HG02798 (cell line): Measurements from ENCODE around the gene JAG2.

Source experiments
- ATAC-seq: cut with Tn5 transposase; IDR thresholded peaks from one replicate; pipeline ENCODE4 v1.9.1; 2021; ENCODE audit warnings: mild to moderate bottlenecking; ENCODE audit not compliant: unreplicated experiment, poor library complexity

The JAG2 gene

DNA sequence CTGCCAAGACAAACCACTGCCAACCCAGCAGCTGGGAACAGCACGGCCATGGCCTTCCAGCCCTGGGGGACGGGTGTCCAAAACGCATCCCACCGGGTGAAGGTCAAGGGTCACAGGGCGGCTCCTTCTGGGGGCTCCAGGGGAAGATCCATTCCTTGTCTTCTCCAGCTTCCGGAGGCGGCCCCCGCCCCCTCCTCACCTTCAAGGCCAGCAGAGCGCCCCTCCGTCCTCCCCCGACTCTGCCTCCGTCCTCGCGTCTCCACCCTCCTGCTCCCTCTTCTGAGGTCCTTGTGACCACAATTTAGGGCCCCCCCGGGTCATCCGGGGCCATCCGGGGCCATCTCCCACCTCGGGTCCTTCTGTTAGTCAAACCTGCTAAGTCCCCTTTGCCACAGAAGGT is 16.4 kb upstream of the JAG2 start:
- no peak for ATAC-seq

DNA sequence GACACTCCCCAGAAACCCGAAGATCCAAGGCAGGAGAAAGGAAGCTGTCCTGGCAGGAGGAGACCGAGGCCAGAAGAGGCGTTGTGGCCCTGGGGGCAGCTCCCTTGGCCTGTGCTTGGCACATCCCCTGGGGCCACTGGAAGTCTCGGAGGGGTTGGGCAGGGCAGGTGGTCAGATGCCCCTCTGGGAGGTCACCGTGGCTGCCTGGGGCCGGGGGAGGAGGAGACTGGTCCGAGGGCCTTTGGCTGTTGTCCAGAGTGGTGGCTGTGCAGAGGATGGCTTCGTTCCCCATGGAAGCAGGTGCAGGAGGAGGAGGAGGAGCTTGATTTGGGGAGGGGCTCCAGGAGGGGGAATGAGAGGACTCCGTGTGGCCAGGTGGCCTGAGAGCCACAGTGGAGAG is 15.9 kb upstream of the JAG2 start:
- no peak for ATAC-seq

GRCh38 chr14:105182296-105183020 is 13.9 kb upstream of the JAG2 start:
- no peak for ATAC-seq

DNA sequence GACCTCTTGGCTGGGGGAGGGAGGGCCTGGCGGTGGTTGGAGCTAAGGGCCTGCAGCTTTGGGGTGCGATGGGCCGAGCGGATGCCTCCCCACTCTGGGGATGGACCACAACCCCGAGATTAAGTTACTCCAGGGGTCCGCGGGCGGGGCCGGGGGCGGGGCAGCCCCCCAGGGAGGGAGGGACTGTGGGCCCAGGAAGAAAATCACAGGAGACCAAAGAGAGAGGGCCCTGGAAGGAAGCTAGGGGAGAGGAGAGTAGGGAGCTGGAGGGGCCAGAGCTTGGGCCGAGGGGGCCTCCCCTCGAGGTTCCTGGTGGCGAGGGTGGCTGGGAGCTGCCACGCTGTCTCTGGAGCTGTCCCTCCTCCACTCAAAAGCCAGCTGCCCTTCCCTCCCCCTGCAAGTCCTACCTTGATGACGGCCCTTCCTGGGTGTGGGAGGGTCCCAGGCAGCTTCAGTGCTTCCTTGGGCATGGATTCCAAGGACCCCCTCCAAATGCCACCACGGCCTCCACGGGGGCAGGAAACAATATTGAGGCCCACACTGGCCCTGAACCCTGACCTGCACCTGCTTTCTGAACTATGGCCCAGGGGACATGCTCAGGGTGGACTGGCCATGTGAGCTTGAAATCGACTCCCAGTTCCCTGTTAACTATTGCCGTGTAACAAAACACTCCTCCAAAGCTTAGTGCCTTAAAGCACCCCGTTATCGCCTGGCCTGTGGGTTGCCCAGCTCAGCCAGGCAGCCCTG is 13.1 kb upstream of the JAG2 start:
- ATAC-seq: no peak

- peak; percentile 64 for ATAC-seq
Observed at GRCh38 chr14:105180592-105181548, 12.3 kb upstream of the JAG2 start, which contains the start of gene NUDT14. NUDT14 (minus strand) TSS chr14:105181312; CDS start chr14:105181209, 103 bp downstream.

DNA sequence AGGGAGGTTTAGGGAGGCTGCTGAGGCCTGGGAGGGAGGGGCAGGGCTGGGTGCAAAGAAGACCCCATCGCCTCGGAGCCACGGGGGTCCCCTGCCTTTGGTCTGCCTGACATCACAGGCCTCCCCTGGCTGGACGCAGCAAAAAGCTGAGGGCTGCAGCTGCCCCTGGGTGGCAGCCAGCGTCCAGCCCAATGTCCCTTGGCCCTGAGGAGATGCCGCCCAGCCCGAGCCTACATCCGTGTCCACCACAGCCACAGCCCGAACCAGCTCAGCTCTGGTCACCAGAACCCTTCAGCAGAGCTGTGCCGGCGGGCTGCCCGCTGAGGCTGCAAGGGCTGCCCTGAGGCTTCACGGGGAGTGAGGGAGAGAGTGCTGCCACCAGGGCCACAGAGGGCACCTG is 10.6 kb upstream of the JAG2 start:
- no peak for ATAC-seq

- ATAC-seq: no peak
Observed at GRCh38 chr14:105178868-105179140, 10.2 kb upstream of the JAG2 start.

DNA sequence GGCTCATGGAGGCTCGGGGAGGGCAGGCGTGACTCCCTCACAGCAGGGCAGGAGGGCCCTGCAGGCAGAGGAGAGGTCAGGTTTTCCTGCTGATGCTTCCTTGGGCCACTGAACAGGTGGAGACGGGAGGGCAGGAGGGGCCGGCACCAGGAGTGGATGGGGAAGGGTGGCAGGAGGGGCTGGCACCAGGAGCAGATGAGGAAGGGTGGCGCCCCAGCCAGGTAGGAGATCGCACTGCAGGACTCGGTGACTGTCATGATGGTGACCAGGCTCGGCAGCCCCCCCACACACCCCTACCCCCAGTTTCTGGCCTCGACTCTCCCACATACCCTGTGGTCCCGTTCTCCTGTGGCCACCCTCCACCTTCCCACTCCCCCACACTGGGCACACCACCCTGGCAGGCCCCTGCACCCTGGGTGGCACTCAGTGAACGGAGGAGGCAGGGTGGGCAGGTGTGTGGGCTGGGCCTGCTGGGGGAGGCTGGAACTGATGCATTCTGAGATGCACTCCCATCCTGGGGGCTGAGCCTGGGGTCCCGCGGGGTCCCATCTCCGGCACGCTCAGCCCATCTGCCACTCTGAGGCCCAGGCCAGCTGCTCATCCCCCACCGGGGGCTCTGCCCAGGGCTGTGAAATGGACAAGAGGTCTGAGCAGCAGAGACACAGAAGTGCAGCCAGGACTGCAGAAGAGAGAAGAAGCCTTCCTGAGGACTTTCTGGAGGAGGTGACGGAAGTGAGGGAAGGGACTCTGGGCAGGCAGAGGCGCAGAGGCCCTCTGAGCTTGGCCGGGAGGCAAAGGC is 9.7 kb upstream of the JAG2 start:
- ATAC-seq: no peak

GRCh38 chr14:105177082-105177481 is 8.5 kb upstream of the JAG2 start:
- ATAC-seq: no peak

DNA sequence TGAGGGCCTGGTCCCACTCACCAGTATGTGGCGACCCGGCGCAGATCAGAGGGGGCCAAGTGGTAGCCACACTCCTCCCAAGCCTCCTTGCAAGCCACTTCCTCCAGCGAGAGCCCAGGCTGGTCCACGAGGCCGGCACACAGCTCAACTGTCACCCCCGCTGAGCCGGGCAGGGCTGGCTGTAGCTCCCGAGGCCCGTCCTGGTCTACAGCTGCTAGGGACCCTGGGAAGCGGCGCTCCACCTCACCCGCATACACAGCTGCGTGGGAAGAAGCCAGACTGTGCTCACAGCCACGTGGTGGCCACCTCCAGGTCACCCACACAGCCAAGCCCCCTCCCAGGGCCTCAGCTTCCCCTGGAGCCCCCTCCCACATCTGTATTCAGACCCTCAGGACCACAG is 7.9 kb upstream of the JAG2 start:
- ATAC-seq: no peak

DNA sequence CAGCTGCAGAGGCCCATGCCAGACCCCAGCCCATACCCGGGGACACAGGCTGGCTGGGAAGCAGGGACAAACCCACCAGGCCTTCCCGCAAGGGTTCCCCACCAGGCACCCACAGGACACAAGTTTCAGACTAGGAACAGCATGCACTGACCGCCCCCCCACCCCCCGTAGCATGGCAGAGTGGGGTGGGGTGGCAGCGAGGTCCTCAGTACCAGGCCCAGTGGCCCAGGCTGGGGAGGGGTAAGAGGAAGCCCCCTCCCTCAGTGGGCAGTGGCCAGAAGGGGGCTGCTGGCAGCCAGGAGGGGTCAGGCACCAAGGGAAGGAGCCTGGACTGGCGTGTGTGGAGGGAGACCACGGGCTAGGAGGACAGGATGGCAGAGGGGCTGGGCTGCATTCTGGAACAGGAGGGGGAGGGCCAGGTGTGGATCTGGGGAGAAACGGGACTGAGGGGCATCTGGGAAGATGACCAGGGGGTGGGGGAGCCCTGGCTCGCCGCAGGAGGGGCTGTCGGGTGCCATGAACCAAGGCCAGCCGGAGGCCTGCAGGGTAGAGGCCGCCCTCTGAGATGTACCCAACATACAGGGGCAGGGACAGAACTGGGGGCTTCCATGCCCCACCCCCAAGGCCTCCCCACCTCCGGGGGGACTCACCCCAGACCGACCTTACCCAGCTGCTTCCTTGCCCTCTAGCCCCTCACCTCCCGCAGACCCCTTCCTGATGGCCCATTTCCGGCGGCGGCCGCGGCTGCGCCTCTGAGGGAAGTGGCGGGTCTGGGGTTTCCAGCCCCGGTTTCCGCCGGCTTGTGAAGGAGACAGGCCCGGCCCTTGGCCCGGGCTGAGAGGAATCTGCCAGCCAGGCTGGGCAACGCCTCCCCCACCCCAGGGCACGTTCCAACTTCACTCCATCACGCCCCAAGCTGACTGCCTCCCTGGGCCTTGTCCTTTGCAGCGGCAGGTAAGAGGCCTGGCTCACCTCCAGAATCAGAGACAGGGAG is 5.6 kb upstream of the JAG2 start:
- no peak for ATAC-seq

DNA sequence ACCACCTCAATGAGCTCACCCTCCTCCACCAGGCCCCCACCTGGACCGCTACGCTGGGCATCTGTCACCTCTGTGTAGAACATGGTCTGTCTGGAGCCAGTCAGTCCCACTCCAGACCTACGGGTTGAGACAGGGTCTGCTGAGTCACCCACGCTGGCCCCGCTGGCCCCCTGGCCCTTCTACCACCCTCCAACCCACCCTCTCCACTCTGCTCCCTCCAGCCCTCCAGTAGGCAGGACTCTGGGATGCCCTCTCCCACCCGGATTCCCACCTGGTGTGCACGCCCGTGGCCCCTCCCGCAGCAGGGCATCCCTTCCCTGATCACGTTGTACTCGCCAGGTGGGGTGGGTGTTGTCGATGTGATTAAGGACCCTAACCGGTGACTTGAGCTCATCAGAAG is 4.6 kb upstream of the JAG2 start:
- no peak for ATAC-seq

GRCh38 chr14:105172476-105172875 is 3.9 kb upstream of the JAG2 start:
- no peak for ATAC-seq

DNA sequence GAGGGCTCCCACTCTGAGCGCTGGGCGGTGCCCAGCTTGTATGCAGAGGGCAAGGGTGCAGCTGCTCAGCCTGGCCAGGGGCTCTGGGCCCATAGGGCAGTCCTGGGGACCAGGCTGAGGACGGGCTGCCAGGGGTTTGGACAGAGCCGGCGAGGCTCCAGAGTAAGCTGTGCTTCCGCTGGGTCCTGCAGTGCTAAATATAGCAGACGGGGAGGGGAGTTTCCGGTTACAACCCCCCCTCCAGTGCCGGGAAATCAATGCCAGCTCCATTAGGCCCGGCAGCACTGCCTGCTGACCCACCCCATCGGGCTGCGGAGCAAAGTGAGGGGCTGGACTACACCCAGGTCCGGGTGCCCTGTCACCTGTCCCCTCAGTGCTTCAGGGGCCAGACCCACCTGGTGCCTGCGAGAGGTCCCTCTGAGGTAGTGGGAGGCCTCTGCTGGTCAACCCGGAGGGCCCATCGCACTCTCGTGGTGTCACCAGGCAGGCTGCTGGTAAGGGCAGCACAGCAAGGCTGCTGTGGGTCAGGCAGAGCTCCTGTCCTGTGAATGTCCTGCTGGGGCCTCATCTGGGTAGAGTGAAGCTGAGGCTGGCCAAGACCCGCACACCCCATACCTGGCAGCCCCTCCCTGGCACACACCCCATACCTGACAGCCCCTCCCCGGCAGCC is 2.6 kb upstream of the JAG2 start:
- no peak for ATAC-seq

DNA sequence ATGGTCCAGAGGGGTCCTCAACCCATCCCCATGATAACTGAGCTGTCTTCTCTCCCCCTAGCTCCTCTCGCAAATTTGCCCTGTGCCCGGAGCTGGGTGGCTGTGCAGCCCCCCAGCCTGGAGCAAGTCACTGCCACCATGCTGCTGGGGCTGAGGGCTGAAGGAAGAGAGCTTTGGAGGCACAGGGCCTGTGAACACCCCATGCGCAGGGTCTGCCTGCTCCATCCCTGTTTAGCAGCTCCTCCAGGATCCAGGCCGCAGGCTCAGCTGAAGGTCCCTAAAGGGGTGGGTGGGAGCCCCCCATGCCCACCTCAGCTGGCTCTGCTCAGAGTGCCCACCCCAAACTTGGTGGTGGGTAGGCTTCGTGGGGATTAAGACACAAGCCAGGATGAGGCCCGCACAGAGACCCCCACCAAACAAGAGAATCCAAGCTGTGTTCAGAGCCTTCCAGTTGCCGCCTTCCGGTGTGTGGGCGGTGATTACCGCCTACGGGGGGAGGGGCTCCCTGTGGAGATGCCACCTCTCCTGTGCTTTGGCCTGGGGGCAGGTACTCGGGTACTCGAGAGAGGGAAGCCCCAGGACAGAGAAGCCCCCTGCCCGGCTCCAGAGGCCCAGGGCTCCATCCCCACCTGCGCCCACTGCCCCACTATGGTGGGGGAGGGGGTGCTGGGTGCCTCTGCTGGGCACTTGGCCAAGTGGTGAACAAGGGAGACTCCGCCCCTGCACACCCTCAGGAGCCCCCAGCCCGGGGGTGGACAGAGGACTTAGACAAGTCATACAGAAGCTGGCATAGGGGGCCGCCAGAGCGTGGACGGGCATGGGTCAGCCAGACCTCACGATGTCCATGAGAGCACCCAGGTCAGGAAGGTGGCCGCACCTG is 1.4 kb upstream of the JAG2 start:
- ATAC-seq: no peak

DNA sequence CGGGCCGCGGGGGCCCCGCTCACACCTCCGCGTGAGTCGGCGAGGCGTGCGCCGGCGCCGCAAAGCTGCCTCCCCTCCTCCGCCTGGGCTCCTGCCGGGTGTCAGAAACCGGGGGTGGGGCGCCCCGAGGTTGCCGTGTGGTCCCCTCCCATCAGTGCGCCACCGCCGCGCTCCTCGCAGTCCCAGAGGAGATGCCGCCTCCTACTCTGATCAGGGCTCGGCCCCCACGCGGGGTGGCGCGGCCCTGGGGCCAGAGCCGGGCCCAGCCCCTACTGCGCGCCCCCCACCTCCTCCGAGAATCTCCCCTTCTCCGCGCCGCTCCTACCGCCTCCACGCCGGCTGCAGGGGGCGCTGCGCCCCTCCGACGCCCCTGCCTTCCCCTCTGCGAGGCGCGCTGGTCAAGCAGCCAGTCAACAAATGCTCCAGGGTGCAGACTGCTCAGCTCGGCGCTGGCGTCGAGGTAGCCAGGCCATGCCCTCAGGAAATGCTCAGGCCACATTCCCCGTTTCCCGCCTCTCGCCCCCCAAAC is 467 bp upstream of the JAG2 start:
- no peak for ATAC-seq

- ATAC-seq: no peak
Observed at GRCh38 chr14:105168093-105168420, 519 bp downstream of the JAG2 start.
